ENCODE measurements around the gene DSCAML1.

DSCAML1 gene

DNA sequence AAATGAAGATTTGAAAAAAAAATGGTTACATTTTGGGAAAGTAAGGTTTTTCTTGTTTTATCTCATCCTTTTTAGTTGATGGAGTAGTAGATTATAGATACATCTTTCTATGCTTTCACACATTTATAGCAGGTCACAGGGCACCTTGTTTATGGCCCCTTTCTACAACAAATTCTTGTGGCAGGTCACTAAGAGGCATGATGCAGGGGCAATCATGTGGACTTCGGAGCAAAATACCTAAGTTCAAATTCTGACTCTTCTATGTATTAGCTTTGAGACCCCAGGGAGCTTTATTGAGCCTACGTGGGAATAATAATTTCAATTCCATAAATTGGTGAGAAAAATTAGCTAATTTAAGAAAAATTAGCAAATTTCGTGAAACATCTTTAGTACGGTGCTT is 177.4 kb downstream of the DSCAML1 start:
- no peak for DNase-seq (ENCODE audit: low read depth in 2 of 2, low spot score in 1 of 2)

DNA sequence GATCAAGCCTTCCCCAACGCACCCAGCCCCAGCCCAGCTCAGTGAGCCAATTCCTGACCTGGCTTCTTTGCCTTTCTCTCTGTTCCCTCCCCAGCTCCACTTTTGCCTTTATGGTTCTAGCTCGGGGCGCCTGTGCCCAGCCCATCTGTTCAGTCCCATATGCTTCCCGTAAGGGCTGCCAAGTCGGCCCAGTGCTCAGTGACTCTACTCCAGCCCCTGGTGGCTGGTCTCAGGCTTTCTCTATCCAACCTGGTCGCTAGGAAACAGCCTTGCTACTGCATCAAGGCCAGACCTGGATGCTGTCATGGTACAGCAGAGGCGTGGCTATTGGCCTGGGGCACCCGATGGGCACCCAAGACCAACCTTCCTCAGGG is 178.0 kb downstream of the DSCAML1 start:
- no peak for DNase-seq (ENCODE audit: low read depth in 2 of 2, low spot score in 1 of 2)

DNA sequence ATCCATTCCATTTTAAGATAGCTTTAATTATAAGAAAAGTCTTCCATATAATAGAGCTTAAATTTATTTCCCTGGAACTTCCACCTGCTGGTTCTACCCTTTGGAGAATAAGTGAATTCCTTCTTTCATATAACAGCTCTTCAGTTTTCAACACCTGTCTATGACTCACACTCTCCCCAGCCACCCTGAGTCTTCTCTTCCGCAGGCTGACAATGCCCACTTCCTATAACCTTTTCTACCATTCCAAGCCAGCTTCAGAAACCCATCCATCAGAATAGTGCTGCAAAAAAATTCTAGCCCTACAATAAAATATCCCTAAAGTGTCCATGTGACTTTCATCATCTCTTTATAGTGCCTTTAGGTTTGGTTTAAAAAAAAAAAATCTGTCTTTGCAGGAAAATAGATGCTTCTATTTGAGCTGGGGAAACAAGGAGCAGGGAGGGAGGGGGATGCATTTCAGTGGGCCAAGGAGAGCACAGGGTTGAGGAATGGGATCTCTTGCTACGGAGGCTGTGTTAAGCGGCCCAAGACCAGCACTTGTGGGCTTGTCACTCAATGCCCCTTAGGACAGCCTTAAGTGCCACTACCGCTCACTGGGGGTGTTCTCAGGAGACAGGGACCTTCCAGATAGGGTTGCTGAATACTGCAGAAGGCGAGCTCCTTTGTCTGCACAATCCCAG is 178.6 kb downstream of the DSCAML1 start:
- no peak for DNase-seq (ENCODE audit: low read depth in 2 of 2, low spot score in 1 of 2)

DNA sequence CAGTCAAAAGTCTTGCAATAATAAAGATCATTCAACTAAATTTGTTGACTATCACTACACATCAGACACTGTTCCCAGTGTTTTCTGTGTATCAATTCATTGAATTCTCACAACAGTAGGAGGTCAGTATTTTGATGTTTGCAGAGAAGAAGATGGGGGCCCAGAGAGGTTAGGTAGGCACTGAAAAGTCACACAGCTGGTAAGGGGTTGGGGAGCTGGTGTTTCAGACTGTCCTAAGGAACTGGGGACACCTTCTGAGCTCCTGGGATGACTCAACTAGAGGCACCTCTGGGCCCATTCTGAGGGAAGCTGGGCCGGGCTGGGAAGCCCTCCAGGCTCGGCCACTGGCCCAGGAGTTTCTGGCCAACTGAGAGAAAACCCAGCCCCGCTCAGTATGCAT is 180.0 kb downstream of the DSCAML1 start:
- DNase-seq (ENCODE audit: low read depth in 2 of 2, low spot score in 1 of 2) = no peak

DNA sequence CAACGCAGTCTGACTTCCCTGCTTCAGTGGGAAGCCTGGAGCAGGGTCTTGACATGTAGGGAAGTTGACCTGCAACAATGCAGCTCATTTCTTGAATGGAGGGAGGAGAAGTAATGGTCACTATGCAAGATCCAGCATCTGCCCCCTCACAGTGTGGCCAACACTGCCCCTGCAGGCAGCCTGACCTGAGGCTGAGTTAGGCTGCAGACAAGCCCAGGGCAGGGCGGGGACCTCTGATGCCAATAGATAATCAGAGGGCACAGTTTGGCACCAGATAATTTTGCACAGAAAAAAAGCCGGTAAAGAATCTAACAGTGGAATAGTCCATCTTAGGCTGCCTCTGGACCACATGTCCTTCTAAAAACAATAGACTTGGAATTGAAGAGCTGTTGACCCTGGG is 182.3 kb downstream of the DSCAML1 start:
- no peak for DNase-seq (ENCODE audit: low read depth in 2 of 2, low spot score in 1 of 2)

DNA sequence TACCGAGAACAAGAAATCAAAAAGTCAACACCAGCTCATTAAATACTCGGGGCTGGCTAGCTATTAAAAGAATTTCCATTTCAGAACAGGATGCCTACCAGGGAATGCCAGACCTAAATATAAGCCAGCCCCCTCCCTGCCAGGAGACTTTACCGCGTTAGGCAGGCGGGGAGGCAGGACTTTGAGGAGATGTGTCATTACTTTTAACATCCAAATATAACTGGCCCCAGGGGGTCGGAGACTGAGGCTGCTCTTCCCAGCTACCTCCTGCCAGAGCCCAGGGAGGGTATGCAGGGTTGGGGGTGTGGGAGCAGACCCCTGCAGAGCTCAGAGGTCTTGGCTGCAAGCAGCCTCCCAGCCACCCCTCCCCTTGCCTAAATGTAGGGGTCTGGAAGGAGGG is 183.5 kb downstream of the DSCAML1 start:
- no peak for DNase-seq (ENCODE audit: low read depth in 2 of 2, low spot score in 1 of 2)

DNA sequence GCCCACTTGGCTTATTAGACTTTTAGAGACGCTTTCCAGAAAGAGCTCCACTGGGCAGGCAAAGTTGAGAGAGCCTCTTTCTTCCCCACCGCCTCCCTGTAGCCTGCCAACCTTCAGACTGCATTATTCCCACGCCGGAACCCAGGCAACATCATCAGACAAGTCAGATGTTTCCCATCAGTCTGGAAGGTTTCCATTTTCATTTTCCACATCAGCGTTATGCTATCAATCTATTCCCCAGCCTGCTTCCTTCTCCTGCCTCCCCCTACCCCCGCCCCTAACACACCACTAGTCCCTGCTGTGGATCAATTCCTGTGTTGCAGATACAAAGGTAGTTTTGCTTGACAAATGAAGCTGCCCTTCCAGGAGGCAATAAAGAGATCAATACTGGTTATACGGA is 184.8 kb downstream of the DSCAML1 start:
- DNase-seq (ENCODE audit: low read depth in 2 of 2, low spot score in 1 of 2) = no peak

DNA sequence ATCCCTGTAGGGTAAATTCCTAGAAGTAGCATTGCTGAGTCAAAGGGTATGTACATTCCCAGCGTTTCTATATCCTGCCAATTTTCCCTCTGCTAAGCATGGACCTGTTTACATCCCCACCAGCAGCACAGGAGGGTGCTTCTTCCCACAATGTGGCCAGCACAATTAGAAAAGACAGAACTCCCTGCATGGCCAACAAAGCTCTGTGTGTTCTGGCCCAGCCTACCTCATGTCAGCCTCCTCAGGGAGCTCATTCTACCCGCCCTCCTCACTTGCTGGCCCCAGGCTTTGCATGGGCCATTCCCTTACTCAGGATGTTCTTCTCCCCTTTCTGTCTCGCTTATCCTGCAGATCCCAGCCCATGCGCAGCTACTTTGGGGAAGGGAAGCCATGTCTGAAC is 186.1 kb downstream of the DSCAML1 start:
- DNase-seq (ENCODE audit: low read depth in 2 of 2, low spot score in 1 of 2) = no peak

DNA sequence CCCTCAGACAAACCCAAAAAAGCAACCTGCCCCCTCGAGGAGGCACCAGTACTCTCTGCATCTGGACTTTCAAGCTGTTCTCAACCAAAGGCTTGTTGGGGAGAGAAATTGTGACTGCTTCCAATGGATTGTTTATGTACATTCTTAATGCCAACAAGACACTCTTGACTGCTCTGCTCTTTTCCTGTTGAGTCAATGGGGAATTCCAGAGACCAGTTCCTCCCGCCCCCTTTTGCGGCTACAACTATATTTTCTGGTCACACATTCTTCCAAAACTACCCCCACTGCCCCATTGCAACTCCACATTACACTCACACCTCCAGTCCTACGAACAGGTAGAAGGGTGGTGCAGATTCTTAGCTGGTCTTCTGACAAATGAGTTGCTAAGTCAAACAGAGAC is 187.0 kb downstream of the DSCAML1 start:
- no peak for DNase-seq (ENCODE audit: low read depth in 2 of 2, low spot score in 1 of 2)

DNA sequence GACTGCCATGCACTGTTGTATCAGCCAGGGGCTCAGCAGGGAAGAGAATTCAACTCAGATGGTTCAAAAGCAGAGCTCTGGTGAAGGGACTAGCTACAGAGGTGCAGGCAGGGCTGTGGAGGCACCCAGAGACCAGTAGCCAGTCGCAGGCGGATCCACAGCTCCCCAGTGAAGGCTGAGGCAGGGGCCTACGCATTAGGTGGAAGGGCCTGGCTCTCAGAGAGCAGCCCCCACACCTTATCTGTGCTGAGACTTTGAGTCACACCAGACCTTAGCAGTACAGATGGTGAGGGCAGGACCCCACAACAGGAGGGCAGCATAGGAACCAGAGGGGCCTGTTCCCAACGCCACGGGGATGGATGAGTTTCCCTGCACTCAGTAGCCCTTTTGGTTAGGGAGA is 189.6 kb downstream of the DSCAML1 start:
- no peak for DNase-seq (ENCODE audit: low read depth in 2 of 2, low spot score in 1 of 2)

DNA sequence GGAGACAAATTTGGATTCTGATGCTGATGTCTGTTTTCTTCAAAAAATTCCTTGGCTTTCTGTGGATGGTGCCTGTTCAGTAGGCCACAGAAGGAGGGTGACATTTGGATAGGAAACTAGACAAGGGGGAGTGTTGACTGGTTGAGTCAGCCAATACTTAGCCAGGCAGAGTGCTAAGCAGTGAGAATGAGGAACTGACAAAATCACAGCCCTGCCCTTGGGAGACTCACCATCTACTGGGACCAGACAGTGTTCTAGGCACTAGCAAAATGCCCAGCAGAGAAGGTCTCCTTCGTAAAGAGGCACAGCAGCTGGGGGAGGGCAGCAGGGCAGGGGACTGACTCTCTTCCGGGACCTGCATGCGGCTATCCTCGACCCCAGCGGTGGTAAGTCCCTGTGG is 190.2 kb downstream of the DSCAML1 start:
- DNase-seq (ENCODE audit: low read depth in 2 of 2, low spot score in 1 of 2) = no peak

DNA sequence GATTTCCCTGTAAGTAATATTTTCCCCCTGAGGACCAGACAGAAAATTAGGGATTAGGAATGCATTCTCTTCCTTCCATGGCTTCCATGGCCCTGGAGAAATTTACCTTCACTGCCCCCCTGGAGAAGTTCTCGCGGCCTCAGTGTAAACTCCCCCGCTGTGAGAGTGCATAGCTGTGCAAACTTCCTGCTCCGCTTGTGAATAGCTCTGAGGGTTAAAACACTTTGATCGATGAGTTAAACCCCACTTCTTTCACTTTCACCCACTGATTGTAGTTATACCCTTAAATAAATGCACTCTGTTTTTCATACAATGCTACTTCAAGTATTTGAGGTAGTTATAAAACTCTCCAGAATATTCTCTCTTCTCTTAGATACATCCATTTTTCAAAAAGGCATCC is 190.8 kb downstream of the DSCAML1 start:
- no peak for DNase-seq (ENCODE audit: low read depth in 2 of 2, low spot score in 1 of 2)

DNA sequence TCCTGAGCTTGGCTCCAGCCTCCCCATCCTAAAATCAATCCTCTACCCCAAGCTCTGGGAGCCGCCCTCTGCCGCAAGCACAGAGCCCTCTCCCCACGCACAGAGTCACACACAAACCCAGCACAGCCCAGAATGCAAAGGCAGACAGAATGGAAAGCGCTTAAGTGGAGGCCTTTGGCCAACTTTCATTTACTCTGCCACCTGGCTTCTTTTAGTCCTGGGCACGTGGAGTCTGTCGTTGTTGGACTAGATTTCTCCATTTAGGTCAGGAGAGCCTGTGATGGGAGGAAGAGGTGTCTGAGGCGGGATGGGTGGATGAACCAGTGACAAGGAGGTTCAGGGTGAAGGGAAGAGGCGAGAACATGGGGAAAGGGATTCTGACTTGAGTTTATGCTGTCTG is 191.7 kb downstream of the DSCAML1 start:
- DNase-seq (ENCODE audit: low read depth in 2 of 2, low spot score in 1 of 2) = no peak

DNA sequence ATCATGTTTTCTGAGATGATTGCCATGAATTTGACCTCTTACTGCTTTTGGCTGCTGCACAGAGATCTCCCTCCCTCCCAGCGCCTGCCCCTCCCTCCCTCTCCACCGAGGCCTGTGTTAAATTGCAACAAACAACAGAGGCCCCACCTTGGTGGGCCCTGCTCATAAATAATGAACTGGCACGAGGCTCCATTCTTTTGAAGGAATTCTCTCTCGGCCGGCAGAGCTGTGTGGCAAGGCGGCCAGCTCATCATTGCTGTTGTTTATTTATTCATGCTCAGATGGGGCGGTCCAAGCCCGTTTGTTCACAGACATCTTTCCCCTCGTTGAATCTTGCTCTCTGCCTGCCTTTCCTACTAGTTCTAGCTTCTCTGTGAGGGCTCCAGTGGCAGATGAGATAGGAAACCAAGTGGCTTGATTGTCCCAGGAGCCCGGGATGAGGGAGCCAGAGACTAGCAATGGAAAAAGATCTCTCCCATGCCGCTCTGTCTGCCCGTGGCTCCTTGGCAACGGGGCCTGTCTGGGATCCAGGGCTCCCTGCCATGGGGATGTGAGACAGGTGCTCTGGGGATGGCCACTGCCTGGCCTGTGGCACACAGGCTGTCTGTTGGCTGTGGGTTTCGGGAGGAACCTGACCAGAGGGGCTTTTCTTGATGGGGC is 192.6 kb downstream of the DSCAML1 start:
- no peak for DNase-seq (ENCODE audit: low read depth in 2 of 2, low spot score in 1 of 2)

DNA sequence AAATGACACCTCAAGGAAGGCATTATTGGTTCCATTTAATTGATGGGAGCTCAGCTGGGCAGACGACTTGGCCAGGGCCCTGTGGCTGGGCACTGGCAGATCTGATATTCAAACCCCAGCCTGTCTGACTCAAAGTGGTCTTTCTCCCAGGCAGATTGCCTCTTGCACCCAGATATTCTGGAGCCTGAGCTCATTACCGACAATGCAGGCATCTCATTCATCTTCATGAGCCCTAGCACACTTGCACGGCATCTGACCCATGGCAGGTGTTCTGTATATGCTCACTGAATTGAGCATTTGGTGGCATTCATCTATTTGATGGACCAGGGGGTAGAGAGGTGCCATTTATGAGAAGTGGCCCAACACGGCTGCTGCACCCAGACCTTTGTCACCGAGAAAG is 193.1 kb downstream of the DSCAML1 start:
- no peak for DNase-seq (ENCODE audit: low read depth in 2 of 2, low spot score in 1 of 2)

DNA sequence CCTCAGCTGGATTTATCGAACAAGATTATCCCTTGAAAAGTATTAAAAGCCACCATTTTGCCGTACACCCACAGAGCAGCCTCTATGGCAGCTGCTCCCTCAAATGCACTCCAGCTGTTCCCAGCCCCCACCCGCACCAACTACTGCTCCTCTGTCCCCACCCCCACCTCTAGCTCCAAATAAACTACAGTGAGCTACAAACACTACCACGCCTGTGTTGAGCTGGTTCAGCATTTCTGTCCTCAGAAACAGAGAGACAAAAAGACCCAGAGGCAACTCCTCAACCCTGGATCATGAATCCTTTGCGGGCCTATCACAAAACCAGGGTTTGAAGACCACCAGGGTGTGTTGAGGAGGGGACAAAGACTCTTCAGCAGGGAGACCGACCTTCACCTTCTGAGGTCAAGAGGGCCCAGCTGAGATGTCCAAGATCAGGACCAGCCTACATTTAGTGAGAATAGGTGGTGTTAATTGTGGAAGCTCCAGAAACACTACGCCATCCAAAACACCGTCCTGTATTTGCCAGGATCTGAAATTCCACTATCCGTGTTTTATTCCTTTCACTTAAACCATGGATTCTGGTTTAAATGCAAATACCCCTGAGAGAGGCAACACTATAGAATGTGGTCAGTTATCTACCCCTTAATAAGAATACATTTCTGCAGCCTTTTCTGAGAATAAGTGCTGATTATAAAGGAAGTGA is 195.9 kb downstream of the DSCAML1 start:
- no peak for DNase-seq (ENCODE audit: low read depth in 2 of 2, low spot score in 1 of 2)

DNA sequence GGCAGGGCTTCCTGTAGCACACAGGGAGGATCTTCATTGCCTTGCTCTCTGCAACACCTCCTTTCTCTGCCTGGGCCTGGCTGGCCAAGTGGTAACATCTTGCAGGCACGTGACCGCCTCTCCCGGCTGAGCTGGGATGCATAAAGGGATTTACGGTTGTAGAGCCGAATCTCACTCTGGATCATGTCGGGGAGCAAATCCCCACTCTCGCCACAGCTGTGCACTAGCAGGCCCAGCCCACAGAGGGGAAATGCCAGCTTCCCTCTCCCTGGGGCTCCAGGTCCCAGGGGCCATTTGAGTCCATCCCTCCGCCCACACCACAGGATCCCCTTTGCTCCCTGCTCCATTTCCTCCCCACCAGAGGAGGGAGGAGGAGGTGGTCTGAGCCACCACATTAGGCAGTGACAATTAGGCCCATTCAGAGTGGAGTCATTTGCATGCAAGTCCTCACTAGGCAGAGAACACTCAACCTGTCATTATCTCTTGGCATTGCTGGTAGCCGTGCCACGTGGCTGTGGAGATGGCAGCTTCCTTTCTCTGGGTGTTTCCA is 196.7 kb downstream of the DSCAML1 start:
- no peak for DNase-seq (ENCODE audit: low read depth in 2 of 2, low spot score in 1 of 2)

DNA sequence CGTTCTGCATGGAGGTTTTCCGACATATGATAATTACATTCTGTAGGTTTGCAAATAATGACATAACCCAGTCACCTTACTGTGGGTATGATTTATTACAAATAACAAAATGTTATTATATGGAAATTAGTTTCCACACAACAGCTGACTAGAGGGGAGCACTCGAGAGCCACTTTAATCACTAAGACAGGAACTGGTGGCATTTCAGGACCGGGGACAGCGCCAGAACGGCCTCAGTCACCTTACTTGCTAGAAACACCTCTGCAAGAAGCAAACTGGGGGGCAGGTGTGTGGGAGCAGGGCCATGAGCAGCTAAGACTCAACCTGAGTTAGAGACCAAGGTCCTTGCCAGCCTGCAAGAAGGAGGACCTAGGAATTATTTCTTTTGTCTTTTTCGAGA is 199.9 kb downstream of the DSCAML1 start:
- no peak for DNase-seq (ENCODE audit: low read depth in 2 of 2, low spot score in 1 of 2)

DNA sequence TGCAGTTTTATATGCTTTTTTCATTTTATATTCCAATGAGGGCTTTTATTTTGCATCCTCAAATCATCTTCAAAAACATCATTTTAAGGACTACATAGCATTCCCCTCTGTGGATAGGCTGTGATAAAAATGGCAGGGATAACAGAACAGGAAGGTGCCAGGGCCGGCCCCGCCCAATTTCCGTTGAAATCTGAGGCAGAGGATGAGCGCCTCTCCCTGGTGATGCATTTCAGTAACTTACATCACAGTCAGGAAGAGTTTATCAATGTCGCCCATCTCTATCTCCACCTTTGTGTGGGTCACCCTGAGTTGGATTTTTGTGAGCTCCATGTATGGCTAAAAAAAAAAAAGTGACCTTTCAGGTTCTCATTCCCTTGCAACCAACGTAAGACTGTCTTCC is 201.6 kb downstream of the DSCAML1 start:
- DNase-seq (ENCODE audit: low read depth in 2 of 2, low spot score in 1 of 2) = no peak

DNA sequence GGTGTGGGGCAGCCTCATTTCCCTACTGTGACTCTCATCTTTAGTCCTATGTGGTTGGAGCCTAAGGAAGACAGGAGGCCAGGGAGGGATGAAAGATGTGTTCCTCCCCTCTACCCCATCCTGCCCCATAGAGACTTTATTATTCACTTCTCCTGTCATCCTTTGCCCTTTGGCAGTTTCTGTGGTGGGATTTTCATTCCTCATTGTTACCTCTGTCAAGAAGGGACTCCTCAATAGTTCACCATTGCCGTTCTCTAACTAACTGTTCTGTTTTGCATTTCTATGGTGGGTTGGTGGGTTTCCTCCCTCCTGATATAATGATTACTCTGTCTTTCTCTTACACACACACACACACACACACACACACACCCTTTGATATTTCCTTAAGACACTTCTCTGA is 202.3 kb downstream of the DSCAML1 start:
- no peak for DNase-seq (ENCODE audit: low read depth in 2 of 2, low spot score in 1 of 2)

DNA sequence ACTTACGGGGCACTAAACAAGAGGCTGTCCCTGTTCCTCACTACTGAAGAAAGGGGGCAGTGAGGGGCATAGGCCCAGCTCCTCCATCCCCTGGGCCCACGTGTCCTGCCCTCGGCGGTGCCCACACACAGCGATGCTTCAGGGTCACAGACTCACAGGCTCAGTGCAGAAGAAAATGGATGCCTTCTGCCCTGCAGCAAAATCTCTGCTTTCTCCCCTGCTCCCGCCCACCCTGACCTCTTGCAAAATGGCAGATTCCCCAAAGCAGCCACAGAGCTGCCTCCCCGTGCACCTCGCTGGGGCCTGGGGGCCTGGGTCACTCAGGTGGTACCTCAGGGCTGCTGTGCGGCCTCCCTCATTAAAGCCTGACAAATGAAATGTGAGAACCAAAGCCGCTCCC is 204.0 kb downstream of the DSCAML1 start:
- DNase-seq (ENCODE audit: low read depth in 2 of 2, low spot score in 1 of 2) = no peak

DNA sequence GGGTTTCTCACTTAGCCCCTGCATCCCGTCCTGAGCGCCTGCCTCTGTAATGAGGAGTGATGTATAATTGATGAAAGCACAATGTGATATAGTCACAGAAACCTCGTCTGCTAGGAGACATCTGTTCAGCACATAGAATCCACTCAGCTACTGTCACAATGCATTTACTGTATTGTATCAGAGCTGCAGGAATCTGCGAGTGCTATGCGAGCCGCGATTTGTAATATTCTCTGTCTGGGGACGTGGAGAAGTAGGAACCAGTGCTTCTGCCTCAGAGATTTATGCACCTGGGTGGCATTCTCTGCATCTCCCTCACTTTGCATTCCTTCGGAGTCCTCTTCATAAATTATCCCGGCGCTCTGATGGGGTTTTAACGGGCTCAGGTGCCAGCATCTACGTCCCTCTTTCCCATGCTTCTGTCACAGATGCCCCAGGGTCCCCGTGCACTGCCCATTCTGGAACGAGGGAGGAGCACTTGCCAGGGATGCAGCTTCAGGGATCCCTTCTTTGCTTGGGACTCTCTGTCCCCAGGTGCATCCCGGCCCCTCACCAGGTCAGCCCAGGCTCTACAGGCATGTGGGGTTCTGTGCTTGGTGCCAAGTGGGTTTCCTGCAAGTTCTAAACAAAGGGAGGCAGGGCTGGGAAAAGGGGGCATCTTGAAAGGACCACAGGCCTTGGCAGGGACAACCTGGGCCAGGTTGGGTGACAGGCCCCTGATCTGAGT is 205.5 kb downstream of the DSCAML1 start:
- DNase-seq (ENCODE audit: low read depth in 2 of 2, low spot score in 1 of 2) = no peak
